ENCODE data around the gene PTDSS2. TPM values are rescaled to one million over a fixed set of nuclear protein-coding genes. Genes with fewer than 3 reads are reported as not detected.

Gene PTDSS2
- total and polyA plus RNA-seq, 9 of the 15 experiments (the other 6 are each of a cell fraction or from before 2014, with no cell fraction given): 0.45 to 53.9 (median 17.2) TPM

DNA sequence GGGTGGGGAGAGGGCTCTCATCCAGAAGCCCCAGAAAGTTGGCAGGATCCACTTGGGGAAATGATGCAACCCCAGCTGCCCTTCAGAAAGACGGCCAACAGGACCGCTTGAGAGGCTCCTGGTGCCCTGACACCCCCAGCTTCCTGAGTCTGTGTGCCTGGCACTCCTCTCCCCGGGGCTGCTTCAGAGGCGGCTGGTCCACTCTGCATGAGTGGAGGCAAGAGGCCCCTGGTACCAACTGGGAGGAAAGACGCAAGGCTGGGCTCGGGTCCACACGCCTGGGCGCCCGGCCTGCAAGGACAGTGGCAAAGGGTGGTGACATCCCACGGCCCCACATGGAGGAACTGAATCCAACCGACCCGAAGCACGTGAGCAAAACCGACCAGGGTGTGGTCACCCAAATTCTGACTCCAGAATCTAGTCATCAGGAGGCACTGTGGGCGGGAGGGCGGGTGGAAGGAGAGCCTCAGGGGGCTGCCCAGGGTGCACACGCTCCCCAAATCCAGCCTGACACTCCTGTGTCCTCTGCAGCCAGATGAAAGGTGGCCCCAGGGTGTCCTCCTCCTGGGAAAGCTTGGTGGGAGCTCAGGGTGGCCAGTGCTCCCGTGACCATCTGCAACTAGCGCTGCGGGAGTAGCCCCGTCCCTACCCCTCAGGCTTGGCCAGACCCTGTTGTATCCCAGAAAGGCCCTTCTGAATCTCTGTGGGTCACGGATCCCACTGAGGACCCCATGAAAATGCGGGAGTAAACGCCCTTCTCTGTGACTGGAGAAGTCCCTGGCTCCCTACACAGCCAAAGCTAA lies 53.3 kb downstream of the PTDSS2 start (continued):
- TF ChIP-seq CAMTA2 (CRISPR knock-in tag; conservative IDR thresholded peaks at IDR 0.05): no peak
- TF ChIP-seq, protein P1, sequence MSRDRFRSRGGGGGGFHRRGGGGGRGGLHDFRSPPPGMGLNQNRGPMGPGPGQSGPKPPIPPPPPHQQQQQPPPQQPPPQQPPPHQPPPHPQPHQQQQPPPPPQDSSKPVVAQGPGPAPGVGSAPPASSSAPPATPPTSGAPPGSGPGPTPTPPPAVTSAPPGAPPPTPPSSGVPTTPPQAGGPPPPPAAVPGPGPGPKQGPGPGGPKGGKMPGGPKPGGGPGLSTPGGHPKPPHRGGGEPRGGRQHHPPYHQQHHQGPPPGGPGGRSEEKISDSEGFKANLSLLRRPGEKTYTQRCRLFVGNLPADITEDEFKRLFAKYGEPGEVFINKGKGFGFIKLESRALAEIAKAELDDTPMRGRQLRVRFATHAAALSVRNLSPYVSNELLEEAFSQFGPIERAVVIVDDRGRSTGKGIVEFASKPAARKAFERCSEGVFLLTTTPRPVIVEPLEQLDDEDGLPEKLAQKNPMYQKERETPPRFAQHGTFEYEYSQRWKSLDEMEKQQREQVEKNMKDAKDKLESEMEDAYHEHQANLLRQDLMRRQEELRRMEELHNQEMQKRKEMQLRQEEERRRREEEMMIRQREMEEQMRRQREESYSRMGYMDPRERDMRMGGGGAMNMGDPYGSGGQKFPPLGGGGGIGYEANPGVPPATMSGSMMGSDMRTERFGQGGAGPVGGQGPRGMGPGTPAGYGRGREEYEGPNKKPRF (IDR thresholded peaks at IDR 0.05; ENCODE audit: low read depth, low read length): no peak
- no peak; the same call in 1 of the 2 replicates for TF ChIP-seq DMBX1 (CRISPR knock-in tag; IDR thresholded peaks at IDR 0.05; ENCODE audit: borderline replicate concordance)
- peak; percentile 91 for TF ChIP-seq BHLHE40 (IDR thresholded peaks at IDR 0.05; ENCODE audit: low read length)
- TF ChIP-seq ZNF146 (CRISPR knock-in tag; IDR thresholded peaks at IDR 0.05; ENCODE audit: unreplicated experiment): no peak
- no peak for TF ChIP-seq ZSCAN29 (IDR thresholded peaks at IDR 0.05)
- TF ChIP-seq HEY1 (CRISPR knock-in tag; IDR thresholded peaks at IDR 0.05; ENCODE audit: borderline replicate concordance): no peak
